Mesodermal cell (in vitro differentiated cells): ENCODE results near the gene LAIR2.
"Not testable (repeated sequence)": the region's sequence is repeated elsewhere in the genome, so short reads cannot be mapped to it uniquely, and the experiment has no call there.

Source experiments
- H3K27ac ChIP-seq: 2 replicates; pipeline ENCODE4 v1.7.0; 2013; ENCODE audit warnings: mild to moderate bottlenecking, low read depth, low read length, moderate library complexity; ENCODE audit not compliant: severe bottlenecking
- H3K36me3 ChIP-seq: 2 replicates; pipeline ENCODE4 v1.7.1; 2013; ENCODE audit warnings: mild to moderate bottlenecking, low read length, moderate library complexity; ENCODE audit not compliant: control insufficient read depth, insufficient read depth
- H3K4me1 ChIP-seq: one replicate; pipeline ENCODE4 v1.7.1; 2013; ENCODE audit warnings: mild to moderate bottlenecking, low read length; ENCODE audit not compliant: insufficient read depth, control insufficient read depth, poor library complexity, severe bottlenecking
- H3K4me3 ChIP-seq: 2 replicates; pipeline ENCODE4 v1.7.0; 2013; ENCODE audit warnings: low read length, control low read depth, mild to moderate bottlenecking; ENCODE audit not compliant: insufficient read depth, poor library complexity, severe bottlenecking; ENCODE audit errors: extremely low read depth
- H3K9me3 ChIP-seq: 2 replicates; pipeline ENCODE4 v1.7.1; 2013; ENCODE audit warnings: mild to moderate bottlenecking, low read length, moderate library complexity; ENCODE audit not compliant: control insufficient read depth
- WGBS, 2 experiments: methylation state at CpG; one replicate each; pipeline ENCODE4 v1.1.5; 2013; ENCODE audit warnings: missing lambda C conversion rate in 2 of 2; ENCODE audit not compliant: insufficient coverage in 2 of 2; 5-methylcytosine and 5-hydroxymethylcytosine counted together

Gene LAIR2

GRCh38 chr19:54466110-54466480 lies 36.5 kb upstream of the LAIR2 start:
- H3K4me3 ChIP-seq, H3K27ac ChIP-seq: not testable (repeated sequence)
- WGBS, 2 experiments = 81 to 93% methylated on average over 14 of the region's 14 CpGs

GRCh38 chr19:54469496-54469934 lies 33.1 kb upstream of the LAIR2 start:
- Histone ChIP-seq H3K4me3 (no peak overlapping the region), H3K9me3 (no peaks in the 10 kb centered on the region), H3K27ac (no peak overlapping the region), H3K4me1 (peaks cover 8% of the 10 kb centered on the region), H3K36me3 (no peaks in the 10 kb centered on the region)
- WGBS, 2 experiments = 66 to 74% methylated on average over 7 to 8 of the region's 8 CpGs

More at GRCh38 chr19:54466110-54466480, 36.5 kb upstream of the LAIR2 start:
- H3K9me3 ChIP-seq, H3K4me1 ChIP-seq: not testable (repeated sequence)
- peaks cover 13% of the 10 kb centered on the region for H3K36me3 ChIP-seq

- H3K36me3 ChIP-seq = no peaks in the 10 kb centered on the region
- peaks cover 8% of the 10 kb centered on the region for H3K4me1 ChIP-seq
- no peak overlapping the region for H3K4me3 ChIP-seq
- 83 to 87% methylated on average over 3 to 10 of the region's 10 CpGs for WGBS, 2 experiments
- no peak overlapping the region for H3K27ac ChIP-seq
- H3K9me3 ChIP-seq = no peaks in the 10 kb centered on the region
Observed at GRCh38 chr19:54470276-54470887, 32.2 kb upstream of the LAIR2 start.

GRCh38 chr19:54470991-54471782 lies 31.4 kb upstream of the LAIR2 start:
- WGBS, 2 experiments = 20 to 29% methylated on average over 52 to 55 of the region's 60 CpGs
- peaks cover 8% of the 10 kb centered on the region for H3K4me1 ChIP-seq
- H3K9me3 ChIP-seq = no peaks in the 10 kb centered on the region
- H3K4me3 ChIP-seq = peak overlapping the region; percentile 26
- no peak overlapping the region for H3K27ac ChIP-seq
- no peaks in the 10 kb centered on the region for H3K36me3 ChIP-seq

- H3K36me3 ChIP-seq = no peaks in the 10 kb centered on the region
- H3K27ac ChIP-seq = peak within 1 kb of the TSS; percentile 86
- WGBS, 2 experiments = 35 to 49% methylated on average over 8 to 10 of the region's 14 CpGs
- H3K4me3 ChIP-seq = peak within 1 kb of the TSS; percentile 24
- peaks cover 8% of the 10 kb centered on the region for H3K4me1 ChIP-seq
- H3K9me3 ChIP-seq = no peaks in the 10 kb centered on the region
Observed at GRCh38 chr19:54473071-54473891, 29.4 kb upstream of the LAIR2 start, which contains the start of gene CDC42EP5. CDC42EP5 (minus strand) TSS chr19:54473296; CDS start chr19:54465547, 7,749 bp downstream.

- Histone ChIP-seq H3K9me3 (no peaks in the 10 kb centered on the region), H3K36me3 (no peaks in the 10 kb centered on the region), H3K4me3 (no peak overlapping the region), H3K4me1 (peaks cover 8% of the 10 kb centered on the region), H3K27ac (peak overlapping the region; percentile 86)
- 78 to 87% methylated on average over 4 of the region's 6 CpGs for WGBS, 2 experiments
Observed at GRCh38 chr19:54473892-54474372, 28.7 kb upstream of the LAIR2 start.

GRCh38 chr19:54475706-54476105 lies 26.9 kb upstream of the LAIR2 start:
- WGBS, 2 experiments = 69 to 79% methylated on average over 7 to 9 of the region's 11 CpGs

GRCh38 chr19:54477650-54478049 lies 25.0 kb upstream of the LAIR2 start:
- Histone ChIP-seq H3K4me1 (peaks cover 8% of the 10 kb centered on the region), H3K9me3 (no peaks in the 10 kb centered on the region), H3K4me3 (no peak overlapping the region), H3K27ac (no peak overlapping the region), H3K36me3 (no peaks in the 10 kb centered on the region)
- WGBS, 2 experiments = 73 to 86% methylated on average over 2 of the region's 3 CpGs

More at GRCh38 chr19:54475706-54476105, 26.9 kb upstream of the LAIR2 start:
- H3K36me3 ChIP-seq = no peaks in the 10 kb centered on the region
- H3K27ac ChIP-seq = no peak overlapping the region
- H3K9me3 ChIP-seq = no peaks in the 10 kb centered on the region
- H3K4me3 ChIP-seq = no peak overlapping the region
- H3K4me1 ChIP-seq = peaks cover 8% of the 10 kb centered on the region

- Histone ChIP-seq H3K9me3 (no peaks in the 10 kb centered on the region), H3K4me1 (peaks cover 2% of the 10 kb centered on the region), H3K4me3 (no peak overlapping the region), H3K27ac (no peak overlapping the region), H3K36me3 (no peaks in the 10 kb centered on the region)
- 21 to 29% methylated on average over 6 of the region's 10 CpGs for WGBS, 2 experiments
Observed at GRCh38 chr19:54478677-54479266, 23.9 kb upstream of the LAIR2 start.

GRCh38 chr19:54480051-54480450 lies 22.6 kb upstream of the LAIR2 start:
- Histone ChIP-seq H3K4me3 (no peak overlapping the region), H3K4me1 (no peaks in the 10 kb centered on the region), H3K9me3 (no peaks in the 10 kb centered on the region), H3K27ac (no peak overlapping the region), H3K36me3 (no peaks in the 10 kb centered on the region)
- 73 to 88% methylated on average over 1 of the region's 2 CpGs for WGBS, 2 experiments
